GM18868 (cell line): Measurements from ENCODE around the gene GPATCH11.

Experiments
- ATAC-seq: cut with Tn5 transposase; IDR thresholded peaks from one replicate; pipeline ENCODE4 v1.9.1; 2021; ENCODE audit warnings: mild to moderate bottlenecking, moderate library complexity; ENCODE audit not compliant: unreplicated experiment

The GPATCH11 gene

GRCh38 chr2:37083873-37084794, at the start of gene GPATCH11, which contains the start of gene HEATR5B:
GPATCH11 (plus strand) TSS chr2:37084518; CDS start chr2:37088382, 3,864 bp downstream.
HEATR5B (minus strand) TSS chr2:37084372; CDS start chr2:37083414, 958 bp downstream.
- peak; percentile 82 for ATAC-seq

GRCh38 chr2:37037771-37038170, 46.5 kb upstream of the GPATCH11 start:
- ATAC-seq = no peak

- ATAC-seq = no peak
These were observed 44.7 kb upstream of the GPATCH11 start for GRCh38 chr2:37039580-37039979.

GRCh38 chr2:37052600-37053332, 31.6 kb upstream of the GPATCH11 start:
- no peak for ATAC-seq

- no peak for ATAC-seq
These were observed 24.5 kb upstream of the GPATCH11 start for GRCh38 chr2:37059841-37060240.

- no peak for ATAC-seq
These were observed 23.9 kb upstream of the GPATCH11 start for GRCh38 chr2:37060446-37060845.

DNA sequence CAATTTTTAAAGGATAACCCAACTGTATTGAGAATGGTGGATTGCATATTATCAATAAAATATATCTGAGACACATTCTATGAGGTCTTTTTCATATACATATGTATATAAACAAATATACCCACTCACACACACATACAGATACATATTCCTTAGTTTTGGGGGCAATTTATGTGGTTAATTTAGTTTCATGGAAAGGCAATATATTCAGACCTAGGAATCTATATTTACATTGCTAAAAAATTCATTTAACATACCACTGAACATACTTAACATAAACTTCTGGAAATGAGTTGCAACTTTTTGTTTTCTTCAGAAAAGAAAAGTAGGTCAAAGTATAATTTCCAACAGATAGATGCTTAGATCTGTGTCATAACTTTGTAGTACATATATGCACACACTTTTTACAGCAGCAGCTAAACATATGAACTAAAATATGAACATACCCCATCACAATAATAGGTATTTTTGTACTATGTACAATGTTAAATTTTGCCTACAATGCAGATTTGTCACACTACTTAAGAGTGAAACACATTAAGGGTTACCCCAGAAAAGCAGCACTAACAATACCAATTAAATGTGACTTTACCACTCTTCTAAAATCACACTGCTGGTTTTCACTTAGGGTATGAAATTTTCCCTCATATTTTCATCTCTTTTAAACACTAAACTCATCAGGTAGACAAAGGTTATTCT, 23.2 kb upstream of the GPATCH11 start:
- ATAC-seq = no peak

GRCh38 chr2:37061776-37062175, 22.5 kb upstream of the GPATCH11 start:
- no peak for ATAC-seq

DNA sequence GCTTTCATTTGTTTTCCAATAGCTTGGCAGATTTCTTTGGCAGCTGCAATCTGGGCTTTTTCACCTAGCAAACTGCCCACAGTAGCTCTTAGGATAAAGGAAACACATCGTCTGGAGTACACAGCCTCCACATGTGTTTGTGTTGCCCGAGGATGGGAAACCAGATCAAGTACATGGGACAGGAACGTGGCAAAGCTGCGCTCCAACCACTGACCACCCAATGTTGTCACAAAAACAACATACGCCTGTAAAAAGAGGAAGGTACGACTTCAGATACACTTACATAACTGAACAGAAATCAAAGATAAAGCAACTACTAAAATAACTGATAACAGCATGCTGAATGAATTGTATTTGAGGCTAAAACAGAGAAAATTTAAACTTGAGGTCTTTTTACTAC, 15.6 kb upstream of the GPATCH11 start:
- no peak for ATAC-seq

DNA sequence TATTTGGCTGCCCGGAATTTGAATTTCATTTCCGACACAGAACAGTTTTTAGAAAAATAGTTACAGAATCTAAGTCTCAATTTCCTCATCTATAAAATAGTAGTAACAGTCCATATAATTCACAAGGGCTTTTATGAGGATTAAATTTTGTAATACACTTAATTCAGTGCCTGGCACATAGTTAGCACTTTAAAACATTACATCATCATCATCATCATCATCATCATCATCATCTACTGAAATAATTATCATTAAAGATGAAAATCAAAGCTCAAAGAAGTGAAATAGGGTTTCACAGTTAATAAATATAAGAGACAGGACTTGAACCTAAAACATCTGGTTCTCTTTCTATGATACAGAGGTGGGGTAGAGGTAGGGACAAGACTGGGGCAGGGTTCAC, 13.4 kb upstream of the GPATCH11 start:
- no peak for ATAC-seq

DNA sequence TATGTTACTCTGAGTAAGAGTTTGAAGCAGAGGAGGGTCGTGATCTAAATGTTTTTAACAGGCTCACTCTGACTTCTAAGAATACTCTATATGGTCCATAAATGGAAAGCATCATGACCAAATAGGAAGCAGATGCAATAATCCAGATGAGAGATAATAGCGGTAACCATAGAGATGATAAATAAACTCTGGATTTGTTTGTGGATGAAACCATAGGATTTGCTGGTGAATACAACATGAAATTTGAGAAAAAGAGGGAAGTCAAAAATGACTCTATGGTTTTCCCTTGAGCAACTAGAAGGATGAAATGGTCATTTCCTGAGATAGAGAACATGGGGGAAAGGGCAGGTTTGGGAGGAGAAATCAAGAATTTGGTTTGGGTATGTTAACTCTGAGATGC, 4.1 kb upstream of the GPATCH11 start:
- no peak for ATAC-seq

GRCh38 chr2:37080689-37081088, 3.6 kb upstream of the GPATCH11 start:
- ATAC-seq = no peak

GRCh38 chr2:37084797-37085196, 479 bp downstream of the GPATCH11 start:
- no peak for ATAC-seq

GRCh38 chr2:37085731-37086147, 1.4 kb downstream of the GPATCH11 start:
- ATAC-seq = no peak

GRCh38 chr2:37090019-37090477, 5.7 kb downstream of the GPATCH11 start:
- peak; percentile 81 for ATAC-seq

GRCh38 chr2:37091873-37092272, 7.6 kb downstream of the GPATCH11 start:
- peak; percentile 53 for ATAC-seq

DNA sequence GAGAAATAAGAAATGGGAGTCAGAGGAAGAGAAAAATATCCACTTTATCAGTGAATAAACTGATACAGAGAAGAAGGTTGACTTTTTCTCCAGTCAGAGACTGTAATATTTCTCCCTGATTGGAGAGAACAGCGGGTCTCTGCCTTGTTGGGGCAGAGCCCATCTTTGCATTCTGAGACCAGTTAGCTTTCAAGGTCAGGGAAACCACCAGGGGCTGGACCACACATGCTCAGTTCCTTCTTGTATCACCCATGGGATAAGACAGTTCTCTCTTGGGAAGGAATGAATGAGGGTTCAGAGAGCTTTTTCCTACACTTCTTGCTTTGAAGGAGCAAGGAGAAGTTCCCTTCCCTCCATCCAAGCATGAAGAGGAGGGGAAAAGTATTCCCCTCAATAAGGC, 12.2 kb downstream of the GPATCH11 start:
- no peak for ATAC-seq

DNA sequence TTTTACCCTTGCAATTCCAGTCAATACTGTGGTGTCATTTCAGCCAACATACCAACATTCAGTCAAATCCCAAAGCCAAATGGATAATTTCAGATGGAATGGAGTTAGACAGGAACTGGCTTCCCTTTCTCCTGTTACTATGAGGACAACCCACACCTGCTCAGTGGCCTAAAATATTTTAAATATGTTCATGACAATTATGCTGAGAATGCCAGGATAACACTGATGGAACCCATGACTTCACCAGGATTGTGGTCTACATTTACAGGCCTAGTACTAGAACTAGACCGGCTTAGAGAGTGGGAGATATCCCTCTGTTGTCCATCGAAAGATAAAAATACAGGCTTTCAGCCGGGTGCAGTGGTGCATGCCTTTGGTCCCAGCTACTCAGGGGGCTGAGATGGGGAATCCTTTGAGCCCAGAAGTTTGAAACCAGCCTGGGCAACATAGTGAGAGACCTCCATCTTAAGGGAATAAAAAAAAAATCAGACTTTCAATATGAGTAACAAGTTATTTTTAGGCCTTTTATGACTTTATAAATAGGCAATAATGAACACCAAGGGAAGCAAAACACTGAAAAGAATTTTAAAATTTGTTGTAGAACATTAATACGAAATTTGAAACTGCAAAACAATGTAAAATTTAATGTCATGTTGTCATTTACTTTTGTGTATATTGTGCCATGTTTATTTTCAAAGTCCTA, 14.2 kb downstream of the GPATCH11 start:
- ATAC-seq = no peak

DNA sequence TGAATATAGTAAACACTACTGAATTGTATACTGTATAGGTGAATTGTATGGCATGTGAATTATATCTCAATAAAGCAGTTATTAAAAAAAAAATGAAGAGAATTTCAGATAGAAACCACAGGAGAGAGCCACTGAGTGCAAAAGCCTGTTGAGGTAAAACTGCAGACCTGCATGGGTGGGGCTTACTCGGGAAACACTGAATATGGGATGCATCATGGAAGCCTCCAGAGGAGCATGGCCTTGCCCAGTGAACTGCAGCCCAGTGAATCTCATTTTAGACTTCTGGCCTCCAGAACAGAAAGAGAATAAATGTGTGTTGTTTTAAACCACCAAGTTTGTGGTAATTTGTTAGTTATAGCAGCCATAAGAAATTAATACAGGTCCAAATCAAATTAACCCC, 15.7 kb downstream of the GPATCH11 start:
- ATAC-seq = no peak

- ATAC-seq = no peak
These were observed 18.3 kb downstream of the GPATCH11 start for GRCh38 chr2:37102588-37102987.
